ENCODE data around the gene WLS. TPM values are rescaled to one million over a fixed set of nuclear protein-coding genes. Genes with fewer than 3 reads are reported as not detected.
A peak's percentile ranks its signal among the peaks of the same experiment; 100 is the strongest.

WLS gene
- total RNA-seq, 1 experiment from 2014 or later: 19.8 TPM

DNA sequence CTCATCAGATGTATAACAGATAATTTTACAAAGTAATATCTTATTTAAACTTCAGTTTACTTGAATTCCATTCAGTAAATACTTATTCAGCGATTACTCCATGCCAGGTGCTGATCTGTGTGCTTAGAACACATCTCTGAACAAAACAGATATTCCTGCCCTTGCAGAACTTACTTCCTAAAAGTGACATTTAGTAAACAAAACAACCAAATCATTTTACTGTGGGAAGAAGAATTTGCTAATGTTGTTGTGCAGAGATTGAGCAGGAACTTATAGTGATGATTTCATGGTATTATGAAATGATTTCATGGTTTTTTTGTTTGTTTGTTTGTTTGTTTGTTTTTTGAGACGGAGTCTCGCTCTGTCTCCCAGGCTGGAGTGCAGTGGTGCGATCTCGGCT lies 39.3 kb upstream of the WLS start:
- ChIA-PET POLR2A (ENCODE audit: unreplicated experiment) (no interaction called here), CTCF (no interaction called here)
- TF ChIP-seq, protein P1, sequence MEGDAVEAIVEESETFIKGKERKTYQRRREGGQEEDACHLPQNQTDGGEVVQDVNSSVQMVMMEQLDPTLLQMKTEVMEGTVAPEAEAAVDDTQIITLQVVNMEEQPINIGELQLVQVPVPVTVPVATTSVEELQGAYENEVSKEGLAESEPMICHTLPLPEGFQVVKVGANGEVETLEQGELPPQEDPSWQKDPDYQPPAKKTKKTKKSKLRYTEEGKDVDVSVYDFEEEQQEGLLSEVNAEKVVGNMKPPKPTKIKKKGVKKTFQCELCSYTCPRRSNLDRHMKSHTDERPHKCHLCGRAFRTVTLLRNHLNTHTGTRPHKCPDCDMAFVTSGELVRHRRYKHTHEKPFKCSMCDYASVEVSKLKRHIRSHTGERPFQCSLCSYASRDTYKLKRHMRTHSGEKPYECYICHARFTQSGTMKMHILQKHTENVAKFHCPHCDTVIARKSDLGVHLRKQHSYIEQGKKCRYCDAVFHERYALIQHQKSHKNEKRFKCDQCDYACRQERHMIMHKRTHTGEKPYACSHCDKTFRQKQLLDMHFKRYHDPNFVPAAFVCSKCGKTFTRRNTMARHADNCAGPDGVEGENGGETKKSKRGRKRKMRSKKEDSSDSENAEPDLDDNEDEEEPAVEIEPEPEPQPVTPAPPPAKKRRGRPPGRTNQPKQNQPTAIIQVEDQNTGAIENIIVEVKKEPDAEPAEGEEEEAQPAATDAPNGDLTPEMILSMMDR (conservative IDR thresholded peaks at IDR 0.05): no peak
- no peak for TF ChIP-seq EZH2 (IDR thresholded peaks at IDR 0.05; ENCODE audit: low read depth)
- no peaks in the 10 kb centered on the region for H3F3A ChIP-seq (ENCODE audit: insufficient read depth, low read depth)
- H3K9me2 ChIP-seq (ENCODE audit: insufficient read depth): no peaks in the 10 kb centered on the region
- intact Hi-C loops (cut with micrococcal nuclease; ENCODE audit: unreplicated experiment): no loop called here
- H3K4me3 ChIP-seq: no peak overlapping the region
- no peaks in the 10 kb centered on the region for H3K27me3 ChIP-seq (ENCODE audit: insufficient read depth, low read depth)
- H4K20me1 ChIP-seq (ENCODE audit: insufficient read depth): no peaks in the 10 kb centered on the region
- H3K9me3 ChIP-seq (ENCODE audit: insufficient read depth, low read depth): no peaks in the 10 kb centered on the region
- no peak overlapping the region for H3K4me2 ChIP-seq
- peaks cover 15% of the 10 kb centered on the region for H3K4me1 ChIP-seq (replicated peaks; ENCODE audit: insufficient read depth)
- H3K27ac ChIP-seq: no peak overlapping the region
- no peak for DNase-seq
- no peaks in the 10 kb centered on the region for H3K79me2 ChIP-seq (ENCODE audit: low read depth)
- H2AFZ ChIP-seq: no peak overlapping the region
- no peaks in the 10 kb centered on the region for H3K36me3 ChIP-seq (ENCODE audit: low read depth)
- BruUV-seq (replicated peaks): no TSS peak

DNA sequence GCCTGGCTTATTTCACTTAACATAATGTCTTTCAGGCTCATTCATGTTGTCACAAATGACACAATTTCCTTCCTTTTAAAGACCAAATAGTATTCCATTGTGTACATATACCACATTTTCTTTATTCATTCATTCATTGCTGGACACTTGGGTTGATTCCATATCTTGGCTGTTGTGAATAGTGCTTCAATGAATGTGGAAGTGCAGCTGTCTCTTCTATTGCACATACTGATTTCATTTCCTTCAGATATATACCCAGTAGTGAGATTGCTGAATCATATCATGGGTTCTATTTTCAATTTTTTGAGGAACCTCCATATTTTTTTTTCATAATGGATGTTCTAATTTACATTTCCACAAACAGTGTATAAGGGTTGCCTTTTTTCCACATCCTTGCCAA lies 38.6 kb upstream of the WLS start:
- H3K4me1 ChIP-seq (replicated peaks; ENCODE audit: insufficient read depth): peaks cover 15% of the 10 kb centered on the region
- POLR2A ChIA-PET (ENCODE audit: unreplicated experiment): no interaction called here
- TF ChIP-seq, protein P1 (conservative IDR thresholded peaks at IDR 0.05): no peak
- no peak for TF ChIP-seq EZH2 (IDR thresholded peaks at IDR 0.05; ENCODE audit: low read depth)
- no TSS peak for BruUV-seq (replicated peaks)
- no peaks in the 10 kb centered on the region for H3K36me3 ChIP-seq (ENCODE audit: low read depth)
- H3K4me2 ChIP-seq: no peak overlapping the region
- H2AFZ ChIP-seq: no peak overlapping the region
- intact Hi-C loops (cut with micrococcal nuclease; ENCODE audit: unreplicated experiment): no loop called here
- CTCF ChIA-PET: no interaction called here
- no peaks in the 10 kb centered on the region for H3K27me3 ChIP-seq (ENCODE audit: insufficient read depth, low read depth)
- no peaks in the 10 kb centered on the region for H3K9me2 ChIP-seq (ENCODE audit: insufficient read depth)
- no peaks in the 10 kb centered on the region for H3K79me2 ChIP-seq (ENCODE audit: low read depth)
- no peak overlapping the region for H3K27ac ChIP-seq
- no peaks in the 10 kb centered on the region for H3F3A ChIP-seq (ENCODE audit: insufficient read depth, low read depth)
- H4K20me1 ChIP-seq (ENCODE audit: insufficient read depth): no peaks in the 10 kb centered on the region
- H3K9me3 ChIP-seq (ENCODE audit: insufficient read depth, low read depth): no peaks in the 10 kb centered on the region
- no peak for DNase-seq
- no peak overlapping the region for H3K4me3 ChIP-seq

DNA sequence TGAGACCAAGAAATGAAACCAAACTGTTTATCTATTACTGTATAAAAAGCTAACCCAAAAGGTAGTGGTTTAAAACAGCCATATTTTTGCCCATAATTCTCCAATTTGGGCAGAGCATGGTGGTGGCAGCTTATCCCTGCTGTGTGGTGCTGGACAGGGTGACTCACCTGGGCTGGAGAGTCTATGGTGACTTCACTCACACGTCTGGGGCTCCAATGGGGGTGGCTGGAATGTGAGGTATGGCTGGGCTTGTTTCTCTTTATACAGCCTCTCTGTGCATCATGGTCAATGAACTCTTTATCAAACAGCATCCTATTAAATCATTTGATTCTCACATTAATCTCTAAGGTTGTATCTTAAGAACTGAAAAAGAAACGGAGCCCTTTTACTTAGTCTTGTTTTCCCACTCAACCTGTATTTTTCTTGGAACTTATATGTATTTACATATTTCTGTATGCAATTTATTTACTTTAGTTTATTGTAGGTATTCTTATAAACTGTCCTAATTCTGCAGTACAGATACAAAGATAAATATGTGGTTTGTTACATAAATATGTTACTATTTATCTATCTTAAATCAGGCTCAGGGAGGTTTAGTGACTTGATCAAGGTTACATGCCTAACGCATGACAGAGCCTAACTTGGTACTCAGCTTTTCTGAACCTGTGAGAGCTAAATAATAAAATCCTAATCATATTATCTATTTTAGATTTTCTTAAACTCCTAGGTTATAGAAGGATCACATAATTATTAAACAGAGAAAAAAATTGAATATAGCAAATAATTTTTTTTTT lies 37.5 kb upstream of the WLS start:
- Histone ChIP-seq H3K79me2 (ENCODE audit: low read depth) (no peaks in the 10 kb centered on the region), H3F3A (ENCODE audit: insufficient read depth, low read depth) (no peaks in the 10 kb centered on the region), H3K4me2 (peak overlapping the region; percentile 8; the same call in 1 of the 2 replicates), H3K36me3 (ENCODE audit: low read depth) (no peaks in the 10 kb centered on the region), H3K9me3 (ENCODE audit: insufficient read depth, low read depth) (no peaks in the 10 kb centered on the region), H3K9me2 (ENCODE audit: insufficient read depth) (no peaks in the 10 kb centered on the region), H3K27ac (no peak overlapping the region), H3K4me3 (no peak overlapping the region), H3K27me3 (ENCODE audit: insufficient read depth, low read depth) (no peaks in the 10 kb centered on the region), H2AFZ (no peak overlapping the region), H4K20me1 (ENCODE audit: insufficient read depth) (no peaks in the 10 kb centered on the region), H3K4me1 (replicated peaks; ENCODE audit: insufficient read depth) (peaks cover 15% of the 10 kb centered on the region)
- no peak for TF ChIP-seq EZH2 (IDR thresholded peaks at IDR 0.05; ENCODE audit: low read depth)
- TF ChIP-seq, protein P1 (conservative IDR thresholded peaks at IDR 0.05): no peak
- peak in 1 of 2 experiments; percentile 21 for DNase-seq
- intact Hi-C loops (cut with micrococcal nuclease; ENCODE audit: unreplicated experiment): no loop called here
- BruUV-seq (replicated peaks): no TSS peak
- CTCF ChIA-PET: interaction anchor here (0.6 kb wide), 1 partner anchor 26 kb away, joined by 9 read pairs; no protein-coding TSS in a partner anchor
- POLR2A ChIA-PET (ENCODE audit: unreplicated experiment): no interaction called here
